HG03066 (cell line): ENCODE data around the gene TICAM1.
"Not testable (repeated sequence)": the region's sequence is repeated elsewhere in the genome, so short reads cannot be mapped to it uniquely, and the experiment has no call there.

Experiments used
- ATAC-seq: cut with Tn5 transposase; IDR thresholded peaks from one replicate; pipeline ENCODE4 v1.9.1; 2021; ENCODE audit warnings: low read depth; ENCODE audit not compliant: unreplicated experiment

The TICAM1 gene

DNA sequence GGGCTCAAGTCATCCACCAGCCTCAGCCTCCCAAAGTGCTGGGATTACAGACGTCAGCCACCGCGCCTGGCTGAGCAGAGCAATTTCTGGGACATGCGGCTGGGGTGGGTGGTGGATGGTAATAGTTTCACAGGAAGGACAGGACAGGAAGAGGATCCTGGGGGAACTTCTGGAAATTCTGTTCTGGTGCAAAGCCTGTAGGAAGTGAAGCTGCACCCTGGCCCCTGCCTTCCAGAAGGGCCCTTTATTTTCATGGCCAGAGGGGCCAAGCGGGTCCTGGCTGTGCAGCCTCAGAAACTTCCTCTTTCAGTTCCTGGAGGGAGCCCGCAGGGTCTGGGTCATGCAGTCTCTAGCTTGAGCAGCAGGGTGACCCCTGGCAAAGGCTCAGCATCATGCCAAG lies 24.3 kb downstream of the TICAM1 start:
- no peak for ATAC-seq

DNA sequence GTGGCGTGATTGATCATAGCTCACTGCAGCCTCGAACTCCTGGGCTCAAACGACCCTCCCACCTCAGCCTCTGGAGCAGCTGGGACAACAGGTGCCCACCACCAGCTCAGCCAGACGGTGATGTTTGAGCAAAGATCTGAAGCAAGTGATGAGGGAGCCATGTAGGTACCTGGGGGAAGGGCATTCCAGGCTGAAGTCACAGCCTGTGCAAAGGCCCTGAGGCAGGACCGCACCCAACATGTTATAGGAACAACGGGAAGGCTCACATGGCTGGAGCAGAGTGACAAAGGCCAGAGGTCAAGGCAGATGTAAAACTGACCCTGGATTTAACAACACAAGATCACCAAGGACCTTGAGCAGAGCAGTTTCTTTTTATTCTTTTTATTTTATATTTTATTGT lies 25.1 kb downstream of the TICAM1 start:
- no peak for ATAC-seq

DNA sequence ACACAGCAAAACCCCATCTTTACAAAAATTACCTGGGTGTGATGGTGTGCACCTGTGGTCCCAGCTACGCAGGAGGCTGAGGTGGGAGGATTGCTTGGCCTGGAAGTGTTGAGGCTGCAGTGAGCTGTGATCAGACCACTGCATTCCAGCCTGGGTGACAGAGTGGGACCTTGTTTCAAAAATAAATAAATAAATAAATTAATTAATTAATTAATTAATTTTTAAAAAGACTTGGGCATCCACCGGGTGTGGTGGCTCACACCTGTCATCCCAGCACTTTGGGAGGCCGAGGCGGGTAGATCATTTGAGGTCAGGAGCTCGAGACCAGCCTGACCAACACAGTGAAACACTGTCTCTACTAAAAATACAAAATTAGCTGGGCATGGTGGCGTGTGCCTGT lies 26.4 kb downstream of the TICAM1 start:
- ATAC-seq: not testable (repeated sequence)

DNA sequence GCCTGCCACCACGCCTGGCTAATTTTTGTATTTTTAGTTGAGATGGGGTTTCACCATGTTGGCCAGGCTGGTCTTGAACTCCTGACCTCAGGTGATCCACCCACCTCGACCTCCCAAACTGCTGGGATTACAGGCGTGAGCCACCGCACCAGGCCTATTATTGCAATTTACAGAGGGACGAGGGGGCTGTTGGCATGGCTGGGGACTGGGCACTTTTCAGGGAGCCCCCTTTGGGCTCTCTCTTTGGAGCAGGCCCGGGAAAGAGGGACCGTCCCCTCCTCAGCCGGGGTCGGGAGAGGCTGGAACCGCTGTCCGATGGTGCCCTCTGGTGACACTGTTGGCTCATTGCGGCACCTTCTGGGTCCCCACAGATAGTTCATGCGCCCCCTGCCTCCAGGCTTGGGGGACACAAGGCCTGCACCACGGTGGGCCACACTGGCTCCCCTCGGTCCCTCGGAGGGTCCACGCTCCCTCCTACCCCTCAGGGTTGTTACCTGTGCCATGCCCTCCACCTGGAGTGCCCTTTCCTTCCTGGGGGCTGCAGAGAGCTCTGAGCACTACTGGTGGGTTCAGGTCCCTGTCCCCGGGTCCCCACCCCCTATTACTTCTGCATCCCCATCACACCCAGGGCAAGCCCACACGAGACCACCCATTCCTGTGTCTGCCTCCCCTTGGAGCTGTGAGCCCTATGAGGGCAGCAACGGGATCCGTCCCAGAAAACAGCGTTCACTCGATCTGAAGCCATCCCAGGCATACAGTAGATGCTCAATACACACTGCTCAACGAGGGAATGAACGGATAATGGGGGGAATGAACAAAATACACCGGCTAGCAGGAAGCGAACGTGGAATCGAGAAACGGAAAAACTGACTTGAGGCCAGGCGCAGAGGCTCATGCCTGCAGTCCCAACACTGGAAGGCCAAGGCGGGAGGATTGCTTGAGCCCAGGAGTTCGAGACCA lies 27.5 kb downstream of the TICAM1 start:
- no peak for ATAC-seq

DNA sequence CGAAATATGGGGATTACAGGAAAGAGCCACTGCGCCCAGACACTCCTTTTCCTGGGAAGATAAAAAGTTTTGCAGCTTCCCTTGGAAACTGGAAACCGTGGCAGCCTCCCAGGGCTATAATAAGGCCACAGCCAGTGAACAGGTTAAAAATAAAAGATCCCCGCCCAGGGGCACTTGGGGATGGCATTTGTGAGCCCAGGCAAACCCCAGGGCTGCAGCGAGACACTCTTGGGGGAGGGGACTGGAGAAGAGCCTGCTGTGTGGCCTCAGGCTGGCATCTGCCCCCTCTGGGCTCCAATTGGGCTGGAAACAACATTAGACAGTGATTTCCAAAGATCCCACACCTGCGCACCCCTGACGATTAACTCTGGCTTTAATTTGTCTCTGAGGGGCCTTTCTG lies 28.8 kb downstream of the TICAM1 start:
- no peak for ATAC-seq

DNA sequence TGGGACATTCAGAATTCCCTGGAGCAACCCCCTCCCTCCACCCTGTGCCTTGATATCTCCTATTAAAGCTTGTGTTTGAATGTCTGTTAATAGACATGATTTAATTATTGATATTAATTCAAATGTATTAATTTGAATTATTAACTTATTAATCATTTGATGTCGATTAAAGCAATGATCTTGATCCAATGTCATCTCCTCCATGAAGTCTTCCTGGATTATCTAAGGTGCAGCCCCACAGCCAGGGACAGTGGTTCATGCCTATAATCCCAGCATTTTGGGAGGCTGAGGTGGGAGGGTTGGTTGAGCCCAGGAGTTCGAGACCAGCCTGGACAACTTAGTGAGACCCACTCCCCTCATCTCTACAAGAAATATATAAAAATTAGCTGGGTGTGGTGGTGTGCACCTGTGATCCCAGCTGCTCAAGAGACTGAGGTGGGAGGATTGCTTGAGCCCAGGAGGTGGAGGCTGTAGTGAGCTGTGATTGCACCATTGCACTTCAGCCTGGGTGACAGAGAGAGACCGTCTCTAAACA lies 30.4 kb downstream of the TICAM1 start:
- ATAC-seq: no peak

DNA sequence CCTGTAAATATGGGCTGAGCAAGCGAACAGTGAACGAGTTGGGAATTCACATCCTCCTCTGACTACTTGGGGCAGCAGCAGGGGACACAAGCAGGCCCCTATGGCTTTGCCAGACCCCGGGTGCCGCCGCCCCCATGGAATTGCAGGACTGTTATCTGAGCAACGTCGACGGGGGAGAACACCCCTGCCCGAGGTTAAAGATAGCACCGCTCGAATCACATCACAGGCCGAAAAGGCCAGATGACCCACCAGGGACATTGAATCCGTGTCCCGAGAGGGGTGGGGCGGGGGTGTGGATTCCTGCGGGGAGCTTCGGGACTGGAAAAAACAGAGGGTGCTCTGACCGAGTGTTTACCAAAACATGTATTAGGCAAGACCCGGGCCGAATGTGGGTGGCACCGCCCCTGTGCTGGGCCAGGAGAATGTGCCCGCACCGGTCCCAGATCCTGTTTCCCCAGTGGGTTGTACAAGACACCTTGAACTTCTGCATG lies 30.9 kb downstream of the TICAM1 start:
- no peak for ATAC-seq

DNA sequence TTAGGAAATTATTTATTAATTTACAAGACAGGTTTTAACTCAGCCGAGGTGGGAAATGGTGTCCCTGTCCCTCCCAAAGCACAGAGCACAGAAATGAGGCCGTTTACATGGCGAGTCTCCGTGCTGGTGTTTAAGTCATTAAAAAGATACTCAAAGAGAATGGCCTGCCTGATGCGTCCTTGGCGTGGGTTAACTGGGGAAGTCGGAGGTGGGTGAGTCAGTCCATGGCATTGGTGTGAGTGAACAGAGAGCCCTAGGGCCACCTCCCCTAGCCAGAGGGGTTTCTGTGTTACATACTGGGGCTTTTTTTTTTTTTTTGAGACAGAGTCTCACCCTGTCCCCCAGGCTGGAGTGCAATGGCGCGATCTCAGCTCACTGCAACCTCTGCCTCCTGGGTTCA lies 36.1 kb downstream of the TICAM1 start:
- ATAC-seq: no peak

DNA sequence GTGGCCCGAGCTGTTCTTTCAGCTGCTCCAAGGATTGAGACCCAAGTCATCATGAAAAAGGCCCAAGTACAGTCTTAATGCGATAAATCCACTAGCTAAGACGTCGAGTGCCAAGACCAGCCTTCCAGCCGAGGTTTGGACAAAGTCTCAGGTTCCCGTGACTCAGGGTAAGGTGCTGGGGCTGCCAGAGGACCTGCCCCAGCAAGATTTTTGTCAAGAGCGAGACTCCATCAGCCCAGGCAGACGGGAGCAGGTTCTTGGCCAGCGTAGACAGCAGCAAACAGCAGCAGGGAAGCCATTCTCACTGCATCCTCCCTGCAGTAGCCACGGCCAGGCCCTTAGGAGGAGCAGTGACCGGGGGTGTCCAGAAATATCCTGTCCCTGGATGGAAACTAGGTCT lies 36.5 kb downstream of the TICAM1 start:
- no peak for ATAC-seq

DNA sequence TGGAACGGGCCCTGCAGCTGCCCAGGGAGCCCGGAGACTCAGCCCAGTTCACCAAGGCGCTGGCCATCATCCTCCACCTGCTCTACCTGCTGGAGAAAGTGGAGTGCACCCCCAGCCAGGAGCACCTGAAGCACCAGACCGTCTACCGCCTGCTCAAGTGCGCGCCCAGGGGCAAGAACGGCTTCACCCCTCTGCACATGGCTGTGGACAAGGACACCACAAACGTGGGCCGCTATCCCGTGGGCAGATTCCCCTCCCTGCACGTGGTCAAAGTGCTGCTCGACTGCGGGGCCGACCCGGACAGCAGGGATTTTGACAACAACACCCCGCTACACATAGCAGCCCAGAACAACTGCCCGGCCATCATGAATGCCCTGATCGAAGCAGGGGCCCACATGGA lies 38.2 kb downstream of the TICAM1 start:
- ATAC-seq: not testable (repeated sequence)

DNA sequence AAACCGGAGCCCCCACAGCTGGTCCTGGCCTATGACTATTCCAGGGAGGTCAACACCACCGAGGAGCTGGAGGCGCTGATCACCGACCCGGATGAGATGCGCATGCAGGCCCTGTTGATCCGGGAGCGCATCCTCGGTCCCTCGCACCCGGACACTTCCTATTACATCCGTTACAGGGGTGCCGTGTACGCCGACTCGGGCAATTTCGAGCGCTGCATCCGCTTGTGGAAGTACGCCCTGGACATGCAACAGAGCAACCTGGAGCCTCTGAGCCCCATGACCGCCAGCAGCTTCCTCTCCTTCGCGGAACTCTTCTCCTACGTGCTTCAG lies 38.7 kb downstream of the TICAM1 start:
- not testable (repeated sequence) for ATAC-seq

DNA sequence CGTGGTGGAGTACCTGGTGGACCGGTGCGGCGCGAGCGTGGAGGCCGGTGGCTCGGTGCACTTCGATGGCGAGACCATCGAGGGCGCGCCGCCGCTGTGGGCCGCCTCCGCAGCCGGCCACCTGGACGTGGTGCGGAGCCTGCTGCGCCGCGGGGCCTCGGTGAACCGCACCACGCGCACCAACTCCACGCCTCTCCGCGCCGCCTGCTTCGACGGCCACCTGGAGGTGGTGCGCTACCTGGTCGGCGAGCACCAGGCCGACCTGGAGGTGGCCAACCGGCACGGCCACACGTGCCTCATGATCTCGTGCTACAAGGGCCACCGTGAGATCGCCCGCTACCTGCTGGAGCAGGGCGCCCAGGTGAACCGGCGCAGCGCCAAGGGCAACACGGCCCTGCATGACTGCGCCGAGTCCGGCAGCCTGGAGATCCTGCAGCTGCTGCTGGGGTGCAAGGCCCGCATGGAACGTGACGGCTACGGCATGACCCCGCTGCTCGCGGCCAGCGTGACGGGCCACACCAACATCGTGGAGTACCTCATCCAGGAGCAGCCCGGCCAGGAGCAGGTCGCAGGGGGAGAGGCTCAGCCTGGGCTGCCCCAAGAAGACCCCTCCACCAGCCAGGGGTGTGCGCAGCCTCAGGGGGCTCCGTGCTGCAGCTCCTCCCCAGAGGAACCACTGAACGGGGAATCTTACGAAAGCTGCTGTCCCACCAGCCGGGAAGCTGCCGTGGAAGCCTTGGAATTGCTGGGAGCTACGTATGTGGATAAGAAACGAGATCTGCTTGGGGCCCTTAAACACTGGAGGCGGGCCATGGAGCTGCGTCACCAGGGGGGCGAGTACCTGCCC lies 39.3 kb downstream of the TICAM1 start:
- not testable (repeated sequence) for ATAC-seq

DNA sequence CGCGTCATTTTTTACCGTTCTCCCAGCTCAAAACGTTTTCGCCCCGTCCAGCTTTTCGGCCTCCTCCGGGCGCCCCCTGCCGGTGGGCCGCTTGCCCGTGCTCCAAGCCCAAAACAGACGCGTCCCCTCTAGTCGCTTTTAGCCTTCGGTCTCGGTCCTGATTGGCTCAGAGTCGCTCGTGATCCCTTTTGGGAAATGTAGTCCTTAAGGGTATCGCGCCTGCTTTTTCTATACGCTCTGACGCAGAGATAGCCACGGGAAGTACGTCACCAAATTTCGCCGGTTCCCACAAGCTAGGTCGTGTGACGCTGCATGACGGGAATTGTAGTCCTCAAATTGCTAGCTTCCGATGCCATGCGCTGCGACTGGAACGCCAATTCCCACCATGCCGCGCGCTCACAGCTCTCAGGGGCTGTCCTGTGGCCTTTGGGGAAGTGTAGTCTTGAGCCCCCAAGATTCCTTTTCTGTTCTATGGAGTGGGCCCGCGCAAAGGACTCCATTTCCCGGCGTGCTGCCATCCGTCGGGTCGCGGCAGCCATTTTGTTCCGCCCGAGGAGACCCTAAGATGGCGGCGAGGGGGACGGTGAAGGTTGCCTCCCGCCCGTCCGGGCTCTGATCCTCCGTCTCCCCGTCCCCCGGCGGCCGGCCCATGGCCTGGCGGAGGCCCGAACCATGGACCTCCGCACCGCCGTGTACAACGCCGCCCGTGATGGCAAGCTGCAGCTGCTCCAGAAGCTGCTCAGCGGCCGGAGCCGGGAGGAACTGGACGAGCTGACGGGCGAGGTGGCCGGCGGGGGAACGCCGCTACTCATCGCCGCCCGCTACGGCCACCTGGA lies 40.1 kb downstream of the TICAM1 start, which contains the start of gene FEM1A:
Gene FEM1A, plus strand, starts transcription at position 552 of the 836 bp plus-strand sequence. Its CDS starts 121 bp downstream, at position 673.
- peak; percentile 93 for ATAC-seq

DNA sequence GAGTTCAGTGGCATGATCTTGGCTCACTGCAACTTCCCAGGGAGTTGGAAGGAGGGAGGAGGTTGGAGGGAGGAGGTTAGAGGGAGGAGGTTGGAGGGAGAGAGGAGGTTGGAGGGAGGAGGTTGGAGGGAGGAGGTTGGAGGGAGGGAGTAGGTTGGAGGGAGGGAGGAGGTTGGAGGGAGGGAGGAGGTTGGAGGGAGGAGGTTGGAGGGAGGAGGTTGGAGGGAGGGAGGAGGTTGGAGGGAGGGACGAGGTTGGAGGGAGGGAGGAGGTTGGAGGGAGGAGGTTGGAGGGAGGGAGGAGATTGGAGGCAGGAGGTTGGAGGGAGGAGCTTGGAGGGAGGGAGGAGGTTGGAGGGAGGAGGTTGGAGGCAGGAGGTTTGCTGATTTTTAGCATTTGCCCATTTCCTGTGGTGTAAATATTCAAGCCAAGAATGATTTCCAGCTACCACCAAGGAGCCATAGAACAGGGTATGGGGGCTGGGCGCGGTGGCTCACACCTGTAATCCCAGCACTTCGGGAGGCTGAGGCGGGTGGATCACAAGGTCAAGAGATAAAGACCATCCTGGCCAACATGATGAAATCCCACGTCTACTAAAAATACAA lies 45.0 kb downstream of the TICAM1 start:
- not testable (repeated sequence) for ATAC-seq

DNA sequence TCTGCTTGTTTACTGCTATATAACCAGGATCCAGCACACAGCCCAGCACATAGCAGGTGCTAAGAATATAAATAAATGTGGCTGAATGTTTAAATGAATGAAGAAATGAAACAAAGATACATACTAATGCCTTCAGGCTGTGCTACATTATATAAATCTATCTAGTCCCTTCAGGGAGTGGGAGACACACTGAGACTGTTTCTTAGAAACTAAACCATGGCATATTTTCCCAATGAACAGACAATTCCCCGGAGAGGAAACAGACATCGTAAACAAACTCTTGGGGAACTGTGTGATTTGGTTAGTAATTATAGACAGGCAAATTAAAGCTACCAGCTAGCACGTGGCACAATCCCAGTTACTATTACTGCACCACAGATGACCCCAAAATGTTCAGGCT lies 49.7 kb downstream of the TICAM1 start:
- ATAC-seq: no peak

DNA sequence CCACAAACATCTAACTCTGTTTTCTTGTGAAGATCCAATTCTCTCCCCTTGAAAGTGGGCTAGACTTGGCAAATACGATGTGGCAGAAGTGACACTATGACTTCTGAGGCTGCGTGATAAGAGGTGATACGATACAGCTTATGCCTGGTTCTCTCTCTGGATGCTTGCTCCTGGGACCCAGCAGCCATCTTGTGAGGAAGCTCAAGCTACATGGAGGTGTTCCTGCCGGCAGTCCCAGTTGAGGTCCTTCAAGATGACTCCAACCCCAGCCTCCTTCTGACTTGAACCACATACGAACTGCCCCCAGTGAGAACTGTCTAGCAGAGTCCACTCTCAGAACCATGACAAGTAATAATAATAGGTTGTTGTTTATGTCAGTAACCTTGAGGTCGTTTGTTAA lies 50.7 kb downstream of the TICAM1 start:
- no peak for ATAC-seq

DNA sequence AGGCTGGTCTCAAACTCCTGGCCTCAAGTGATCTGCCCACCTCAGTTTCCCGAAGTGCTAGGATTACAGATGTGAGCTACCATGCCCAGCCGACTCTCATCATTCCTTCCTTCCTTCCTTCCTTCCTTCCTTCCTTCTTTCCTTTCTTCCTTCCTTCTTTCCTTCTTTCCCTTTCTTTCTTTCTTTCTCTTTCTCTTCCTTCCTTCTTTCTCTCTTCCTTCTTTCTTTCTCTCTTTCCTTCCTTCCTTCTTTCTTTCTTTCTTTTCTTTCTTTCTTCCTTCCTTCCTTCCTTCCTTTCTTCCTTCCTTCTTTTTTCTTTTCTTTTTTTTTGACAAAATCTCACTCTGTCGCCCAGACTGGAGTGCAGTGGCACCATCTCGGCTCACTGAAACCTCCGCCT lies 53.4 kb downstream of the TICAM1 start:
- not testable (repeated sequence) for ATAC-seq

DNA sequence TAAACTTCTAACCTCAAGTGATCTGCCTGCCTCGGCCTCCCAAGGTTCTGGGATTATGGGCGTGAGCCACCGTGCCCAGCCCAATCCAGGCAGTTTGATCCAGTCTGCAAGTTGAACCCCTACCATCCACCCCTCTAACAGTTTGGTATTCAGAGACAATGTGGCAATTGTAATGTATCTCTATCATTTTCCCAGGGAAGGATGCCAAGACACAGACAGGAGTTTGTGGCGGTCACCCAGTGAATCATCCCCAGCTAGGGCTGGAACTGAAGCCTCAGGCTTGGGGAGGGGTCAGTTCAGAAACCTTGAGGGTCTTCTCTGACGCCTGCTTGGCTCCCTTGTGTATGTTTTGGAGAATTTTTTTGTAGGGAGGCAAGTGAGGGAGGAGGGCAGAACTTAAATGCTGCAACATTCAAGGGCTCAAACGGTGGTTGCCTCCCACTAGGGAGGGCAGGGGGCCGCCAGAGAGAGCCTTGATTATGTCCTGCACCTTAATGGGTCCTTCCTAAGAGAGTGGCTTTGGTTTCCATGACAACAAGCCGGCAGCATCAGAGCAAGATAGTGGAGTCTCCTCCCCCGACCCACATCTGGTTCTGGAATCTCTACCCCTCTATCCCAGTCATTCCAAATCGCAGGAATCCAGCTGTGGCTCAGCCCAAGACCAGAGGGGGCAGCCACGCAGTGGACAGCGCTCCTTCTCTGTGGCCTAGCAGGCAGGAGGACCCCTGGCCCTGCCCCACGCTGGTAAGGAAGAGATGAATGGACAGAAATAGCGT lies 54.9 kb downstream of the TICAM1 start:
- ATAC-seq: no peak

DNA sequence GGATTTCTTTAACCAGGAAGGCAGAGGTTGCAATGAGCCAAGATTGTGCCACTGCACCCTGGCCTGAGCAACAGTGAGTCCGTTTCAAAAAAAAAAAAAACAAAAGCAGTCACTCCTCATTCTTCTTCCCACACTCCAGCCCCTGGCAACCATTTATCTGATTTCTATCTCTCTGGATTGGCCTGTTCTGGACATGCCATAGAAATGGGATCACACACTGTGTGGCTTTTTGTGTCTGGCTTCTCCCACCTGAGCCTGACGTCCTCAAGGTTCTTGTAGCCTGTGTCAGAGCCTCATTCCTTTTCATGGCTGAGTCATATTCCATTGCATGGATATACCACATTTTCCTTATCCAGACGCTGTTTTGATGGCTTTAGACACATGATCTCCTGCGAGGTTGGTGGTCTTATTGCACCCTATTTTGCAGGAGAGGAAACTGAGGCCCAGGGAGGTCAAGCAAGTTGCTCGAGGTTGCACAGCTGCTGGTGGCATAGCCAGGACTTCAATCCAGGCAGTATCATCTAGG lies 55.8 kb downstream of the TICAM1 start:
- no peak for ATAC-seq
